WERI-Rb-1 (cell line): ENCODE data around the gene ARHGAP40.

Source experiments
- DNase-seq: peaks from one replicate; pipeline ENCODE4 v3.0.0-alpha.2; 2020
- H3K27ac ChIP-seq: fragments of 250-450 bp; sonication (Bioruptor Pico); 2 replicates; pipeline ENCODE4 v1.5.1; 2020; ENCODE audit warnings: mild to moderate bottlenecking, moderate library complexity
- H3K27me3 ChIP-seq: fragments of 250-450 bp; sonication (Bioruptor Pico); 2 replicates; pipeline ENCODE4 v1.5.1; 2021; ENCODE audit warnings: mild to moderate bottlenecking, low read depth, moderate library complexity; ENCODE audit not compliant: insufficient read depth, severe bottlenecking
- H3K36me3 ChIP-seq: fragments of 250-450 bp; sonication (Bioruptor Pico); 2 replicates; pipeline ENCODE4 v1.5.1; 2020; ENCODE audit warnings: mild to moderate bottlenecking, moderate library complexity
- H3K4me3 ChIP-seq: 2 replicates; pipeline ENCODE4 v1.5.1; 2011; ENCODE audit warnings: low read depth, mild to moderate bottlenecking, control low read depth, low read length
- H3K9me3 ChIP-seq: fragments of 250-450 bp; sonication (Bioruptor Pico); 2 replicates; pipeline ENCODE4 v1.5.1; 2021; ENCODE audit warnings: mild to moderate bottlenecking, moderate library complexity; ENCODE audit not compliant: severe bottlenecking
- TF ChIP-seq, protein P1 (sequence below): IDR thresholded peaks from 2 replicates; pipeline ENCODE4 v1.5.1; 2011; ENCODE audit warnings: low read depth, mild to moderate bottlenecking, control low read depth, inconsistent platforms, low read length

The ARHGAP40 gene

GRCh38 chr20:38601216-38602184 is at the start of gene ARHGAP40:
Gene ARHGAP40 (plus strand): TSS chr20:38601809.
- Histone ChIP-seq H3K27ac (no peak within 1 kb of the TSS), H3K27me3 (no peaks in the 10 kb centered on the region), H3K4me3 (no peak within 1 kb of the TSS), H3K36me3 (no peaks in the 10 kb centered on the region), H3K9me3 (no peaks in the 10 kb centered on the region)
- DNase-seq = peak; percentile 29
- TF ChIP-seq, protein P1, sequence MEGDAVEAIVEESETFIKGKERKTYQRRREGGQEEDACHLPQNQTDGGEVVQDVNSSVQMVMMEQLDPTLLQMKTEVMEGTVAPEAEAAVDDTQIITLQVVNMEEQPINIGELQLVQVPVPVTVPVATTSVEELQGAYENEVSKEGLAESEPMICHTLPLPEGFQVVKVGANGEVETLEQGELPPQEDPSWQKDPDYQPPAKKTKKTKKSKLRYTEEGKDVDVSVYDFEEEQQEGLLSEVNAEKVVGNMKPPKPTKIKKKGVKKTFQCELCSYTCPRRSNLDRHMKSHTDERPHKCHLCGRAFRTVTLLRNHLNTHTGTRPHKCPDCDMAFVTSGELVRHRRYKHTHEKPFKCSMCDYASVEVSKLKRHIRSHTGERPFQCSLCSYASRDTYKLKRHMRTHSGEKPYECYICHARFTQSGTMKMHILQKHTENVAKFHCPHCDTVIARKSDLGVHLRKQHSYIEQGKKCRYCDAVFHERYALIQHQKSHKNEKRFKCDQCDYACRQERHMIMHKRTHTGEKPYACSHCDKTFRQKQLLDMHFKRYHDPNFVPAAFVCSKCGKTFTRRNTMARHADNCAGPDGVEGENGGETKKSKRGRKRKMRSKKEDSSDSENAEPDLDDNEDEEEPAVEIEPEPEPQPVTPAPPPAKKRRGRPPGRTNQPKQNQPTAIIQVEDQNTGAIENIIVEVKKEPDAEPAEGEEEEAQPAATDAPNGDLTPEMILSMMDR = 0 out of 2 replicates have a peak, but pooled peaks have one; percentile 33

- H3K4me3 ChIP-seq = no peak overlapping the region
- H3K27me3 ChIP-seq = no peaks in the 10 kb centered on the region
- TF ChIP-seq, protein P1 = no peak
- H3K36me3 ChIP-seq = peaks cover 79% of the 10 kb centered on the region
- H3K27ac ChIP-seq = no peak overlapping the region
- H3K9me3 ChIP-seq = no peaks in the 10 kb centered on the region
- DNase-seq = no peak
These were observed 46.6 kb upstream of the ARHGAP40 start for GRCh38 chr20:38554986-38555385.

DNA sequence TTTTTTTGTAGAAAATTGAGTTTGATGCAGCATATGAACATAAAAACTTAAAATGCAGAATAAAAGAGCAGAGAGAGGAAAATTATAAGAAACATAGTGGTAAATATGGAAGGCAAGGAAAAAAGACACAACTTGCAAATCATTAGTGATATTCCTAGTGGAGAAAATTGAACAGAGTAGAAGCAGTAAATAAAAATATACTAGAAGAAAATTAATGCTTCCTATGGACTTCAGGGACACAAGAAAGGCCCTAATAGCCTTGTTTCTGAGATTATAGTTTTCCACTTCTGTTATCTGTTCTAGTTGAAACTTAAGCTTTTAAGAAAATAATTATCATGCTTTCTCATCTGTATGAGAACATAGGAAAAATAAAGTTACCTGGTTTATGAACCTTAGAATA is 46.2 kb upstream of the ARHGAP40 start:
- Histone ChIP-seq H3K36me3 (peaks cover 77% of the 10 kb centered on the region), H3K27ac (no peak overlapping the region), H3K4me3 (no peak overlapping the region), H3K9me3 (no peaks in the 10 kb centered on the region), H3K27me3 (no peaks in the 10 kb centered on the region)
- DNase-seq = no peak
- TF ChIP-seq, protein P1 = no peak

DNA sequence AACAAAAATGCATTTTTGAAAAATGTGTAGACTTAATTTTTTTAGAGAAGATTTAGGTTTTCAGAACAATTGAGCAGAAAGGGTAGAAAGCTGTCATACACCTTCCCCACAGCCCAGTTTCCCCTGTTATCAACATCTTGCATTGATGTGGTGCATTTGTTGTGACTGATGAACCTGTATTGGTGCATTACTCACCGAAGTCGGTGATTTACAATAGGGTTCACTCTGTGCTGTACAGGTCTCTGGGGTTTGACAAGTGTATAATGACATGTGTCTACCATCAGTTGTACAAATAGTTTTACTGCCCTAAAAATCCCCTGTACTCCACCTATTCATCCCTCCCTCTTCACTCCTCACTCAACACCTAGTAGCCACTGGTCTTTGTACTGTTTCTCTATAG is 44.4 kb upstream of the ARHGAP40 start:
- Histone ChIP-seq H3K9me3 (no peaks in the 10 kb centered on the region), H3K36me3 (peaks cover 60% of the 10 kb centered on the region), H3K4me3 (no peak overlapping the region), H3K27ac (no peak overlapping the region), H3K27me3 (no peaks in the 10 kb centered on the region)
- no peak for DNase-seq
- TF ChIP-seq, protein P1 = no peak

GRCh38 chr20:38558596-38559360 is 42.8 kb upstream of the ARHGAP40 start:
- no peaks in the 10 kb centered on the region for H3K9me3 ChIP-seq
- peaks cover 48% of the 10 kb centered on the region for H3K36me3 ChIP-seq
- H3K27ac ChIP-seq = no peak overlapping the region
- H3K27me3 ChIP-seq = no peaks in the 10 kb centered on the region
- no peak overlapping the region for H3K4me3 ChIP-seq
- TF ChIP-seq, protein P1 = no peak
- DNase-seq = no peak
